Measurements from ENCODE around the gene KANK3. TPM values are rescaled to one million over a fixed set of nuclear protein-coding genes. Genes with fewer than 3 reads are reported as not detected.
"Not testable (repeated sequence)": the region's sequence is repeated elsewhere in the genome, so short reads cannot be mapped to it uniquely, and the experiment has no call there.

Gene KANK3
- total and polyA plus RNA-seq, 12 donors = 0.38 to 27.8 (median 18.4) TPM

DNA sequence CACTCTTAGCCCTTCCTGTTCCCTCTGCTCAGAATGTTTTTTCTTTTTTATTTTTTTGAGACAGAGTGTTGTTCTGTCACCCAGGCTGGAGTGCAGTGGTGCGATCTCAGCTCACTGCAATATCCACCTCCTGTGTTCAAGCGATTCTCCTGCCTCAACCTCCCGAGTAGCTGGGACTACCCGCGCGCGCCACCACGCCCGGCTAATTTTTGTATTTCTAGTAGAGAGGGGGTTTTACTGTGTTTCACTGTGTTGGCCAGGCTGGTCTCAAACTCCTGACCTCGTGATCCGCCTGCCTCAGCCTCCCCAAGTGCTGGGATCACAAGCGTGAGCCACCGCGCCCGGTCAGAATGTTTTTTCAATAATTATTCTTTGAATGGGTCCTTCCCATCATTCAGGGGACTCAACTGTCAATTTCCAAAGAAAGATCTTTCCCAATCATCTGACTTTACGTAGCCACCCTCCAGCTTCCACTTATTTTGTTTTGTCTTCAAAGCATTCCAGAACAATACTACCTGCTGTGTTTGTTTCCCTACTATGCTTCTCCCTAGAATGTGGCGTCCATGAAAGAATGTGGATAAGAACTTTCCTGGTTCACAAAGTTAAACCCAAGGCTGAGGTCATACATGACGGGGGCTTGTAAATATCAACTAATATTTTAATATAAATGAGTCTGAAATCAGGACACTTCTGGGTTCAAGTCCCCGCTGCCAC, 23.1 kb downstream of the KANK3 start:
- Histone ChIP-seq H3K27ac (peak overlapping the region in 1 of 5 donors; percentile 92), H3K4me3 (peak overlapping the region in 1 of 4 donors; percentile 74), H3K9me3 (replicated peaks in 1 of 3) (no peaks in the 10 kb centered on the region), H3K27me3 (no peaks in the 10 kb centered on the region), H3K36me3 (replicated peaks in 1 of 2) (peaks cover 0 to 27% of the 10 kb centered on the region in 2 donors), H3K4me1 (replicated peaks in 1 of 2) (peaks cover 17 to 32% of the 10 kb centered on the region in 2 donors)
- intact Hi-C loops (cut with DNase I) = no loop called here
- DNase-seq = no peak
- TF ChIP-seq CTCF (IDR thresholded peaks at IDR 0.05) (no peak), POLR2A (IDR thresholded peaks at IDR 0.05) (no peak)
- 83 to 86% (median 83%) methylated on average over 19 of the region's 19 CpGs for WGBS, 4 donors

DNA sequence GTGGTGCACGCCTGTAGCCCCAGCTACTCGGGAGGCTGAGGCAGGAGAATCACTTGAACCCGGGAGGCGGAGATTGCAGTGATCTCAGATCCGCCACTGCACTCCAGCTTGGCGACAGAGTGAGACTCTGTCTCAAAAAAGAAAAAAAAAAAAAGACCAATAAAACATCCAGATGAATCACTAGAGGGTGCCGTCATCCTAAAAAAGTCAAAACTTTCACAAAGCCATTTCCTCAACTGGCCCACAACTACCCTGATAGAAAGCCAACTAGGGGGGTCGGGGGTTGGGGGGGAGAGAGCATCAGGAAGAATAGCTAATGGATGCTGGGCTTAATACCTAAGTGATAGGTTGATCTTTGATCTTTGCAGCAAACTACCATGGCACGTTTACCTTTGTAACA, 24.2 kb downstream of the KANK3 start:
- H3K27ac ChIP-seq; intact Hi-C loops (cut with DNase I); H3K27me3 ChIP-seq; H3K9me3 ChIP-seq (replicated peaks in 1 of 3); H3K4me3 ChIP-seq; DNase-seq: not testable (repeated sequence)
- 73 to 77% (median 76%) methylated on average over 9 of the region's 9 CpGs for WGBS, 4 donors
- H3K36me3 ChIP-seq (replicated peaks in 1 of 2) = peaks cover 0 to 38% of the 10 kb centered on the region in 2 donors
- H3K4me1 ChIP-seq (replicated peaks in 1 of 2) = peaks cover 17 to 30% of the 10 kb centered on the region in 2 donors

- DNase-seq = peak in 1 of 7 donors; percentile 14
- Histone ChIP-seq H3K36me3 (replicated peaks in 1 of 2) (peaks cover 0 to 36% of the 10 kb centered on the region in 2 donors), H3K27ac (peak overlapping the region in 1 of 5 donors; percentile 38), H3K27me3 (no peaks in the 10 kb centered on the region), H3K4me1 (replicated peaks in 1 of 2) (peaks cover 7 to 13% of the 10 kb centered on the region in 2 donors), H3K9me3 (replicated peaks in 1 of 3) (no peaks in the 10 kb centered on the region), H3K4me3 (no peak overlapping the region)
- intact Hi-C loops (cut with DNase I) = no loop called here
- TF ChIP-seq CTCF (IDR thresholded peaks at IDR 0.05) (no peak), POLR2A (IDR thresholded peaks at IDR 0.05) (no peak)
- WGBS, 4 donors = 76 to 97% (median 78%) methylated on average over 7 to 14 of the region's 14 CpGs
These were observed 26.5 kb downstream of the KANK3 start for GRCh38 chr19:8316351-8317125.

DNA sequence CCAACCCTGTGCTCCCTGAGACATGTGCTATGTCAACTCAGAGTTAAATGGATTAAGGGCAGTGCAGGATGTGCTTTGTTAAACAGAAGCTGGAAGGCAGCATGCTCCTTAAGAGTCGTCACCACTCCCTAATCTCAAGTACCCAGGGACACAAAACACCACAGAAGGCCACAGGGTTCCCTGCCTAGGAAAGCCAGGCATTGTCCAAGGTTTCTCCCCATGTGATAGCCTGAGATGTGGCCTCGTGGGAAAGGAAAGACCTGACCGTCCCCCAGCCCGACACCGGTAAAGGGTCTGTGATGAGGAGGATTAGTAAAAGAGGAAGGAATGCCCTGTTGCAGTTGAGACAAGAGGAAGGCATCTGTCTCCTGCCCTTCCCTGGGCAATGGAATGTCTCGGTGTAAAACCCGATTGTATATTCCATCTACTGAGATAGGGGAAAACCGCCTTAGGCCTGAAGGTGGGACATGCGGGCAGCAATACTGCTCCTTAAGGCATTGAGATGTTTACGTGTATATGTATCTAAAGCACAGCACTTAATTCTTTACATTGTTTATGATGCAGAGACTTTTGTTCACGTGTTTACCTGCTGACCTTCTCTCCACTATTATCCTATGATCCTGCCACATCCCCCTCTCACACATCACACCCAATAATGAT, 28.0 kb downstream of the KANK3 start:
- H3K27me3 ChIP-seq; intact Hi-C loops (cut with DNase I); H3K9me3 ChIP-seq (replicated peaks in 1 of 3); H3K4me3 ChIP-seq; H3K4me1 ChIP-seq (replicated peaks in 1 of 2): not testable (repeated sequence)
- WGBS, 4 donors = 68 to 81% (median 80%) methylated on average over 11 of the region's 11 CpGs
- Histone ChIP-seq H3K36me3 (replicated peaks in 1 of 2) (peaks cover 0 to 47% of the 10 kb centered on the region in 2 donors), H3K27ac (peak overlapping the region in 1 of 5 donors; percentile 12)
- peak in 1 of 7 donors; percentile 20 for DNase-seq

Measured in adrenal gland (tissue), 12 donors.